Caco-2 (cell line): ENCODE measurements around the gene ELP5. TPM values are rescaled to one million over a fixed set of nuclear protein-coding genes. Genes with fewer than 3 reads are reported as not detected.

Experiments
- BruUV-seq: library from RNA; stranded (reverse); fragments of 400-500 nt; replicated peaks from 2 replicates; lab custom pipeline; 2021; lab: Mats Ljungman, UMichigan
- CTCF ChIA-PET: fragments of 300-600 bp; sonication (Branson Sonifier 250); formaldehyde crosslinking; loops from one replicate; lab custom pipeline; 2022; ENCODE audit warnings: antibody characterized with exemption; lab: Charles Lee
- POLR2A ChIA-PET: fragments of 300-600 bp; sonication (Branson Sonifier 250); formaldehyde crosslinking; loops from one replicate; lab custom pipeline; 2022; ENCODE audit warnings: antibody characterized with exemption; lab: Charles Lee
- DNase-seq, 2 experiments: peaks; one replicate each; pipeline versions ENCODE4 v3.0.0 to v3.0.0-alpha.2; 2020 to 2022
- H3K27me3 ChIP-seq: replicated peaks from 2 replicates; pipeline ENCODE4 v1.6.0; 2011; ENCODE audit warnings: low read length; ENCODE audit not compliant: control insufficient read depth, insufficient read depth
- H3K36me3 ChIP-seq: 2 replicates; pipeline ENCODE4 v1.5.1; 2011; ENCODE audit warnings: low read length; ENCODE audit not compliant: control insufficient read depth, insufficient read depth
- H3K4me1 ChIP-seq: fragments of 250-450 bp; sonication (Bioruptor Pico); 2 replicates; pipeline ENCODE4 v1.5.1; 2020; ENCODE audit warnings: mild to moderate bottlenecking
- H3K4me3 ChIP-seq: 2 replicates; pipeline ENCODE4 v1.5.1; 2011; ENCODE audit warnings: low read depth, mild to moderate bottlenecking, control low read depth, low read length
- H3K9me3 ChIP-seq: fragments of 250-450 bp; sonication (Bioruptor Pico); 2 replicates; pipeline ENCODE4 v1.5.1; 2020; ENCODE audit warnings: mild to moderate bottlenecking, moderate library complexity
- H3K27ac Mint-ChIP-seq: one replicate; pipeline ENCODE4 v1.8.0; 2022; ENCODE audit warnings: mixed read lengths; ENCODE audit not compliant: unreplicated experiment
- H3K27me3 Mint-ChIP-seq: one replicate; pipeline ENCODE4 v1.8.0; 2022; ENCODE audit warnings: mixed read lengths; ENCODE audit not compliant: insufficient read depth, unreplicated experiment
- H3K36me3 Mint-ChIP-seq: one replicate; pipeline ENCODE4 v1.8.0; 2022; ENCODE audit warnings: mild to moderate bottlenecking, mixed read lengths; ENCODE audit not compliant: insufficient read depth, unreplicated experiment
- H3K4me1 Mint-ChIP-seq: one replicate; pipeline ENCODE4 v1.8.0; 2022; ENCODE audit warnings: low read depth, mixed read lengths; ENCODE audit not compliant: unreplicated experiment
- H3K4me3 Mint-ChIP-seq: one replicate; pipeline ENCODE4 v1.8.0; 2022; ENCODE audit warnings: mild to moderate bottlenecking, moderate library complexity, mixed read lengths; ENCODE audit not compliant: unreplicated experiment
- H3K9me3 Mint-ChIP-seq: one replicate; pipeline ENCODE4 v1.8.0; 2022; ENCODE audit warnings: mixed read lengths; ENCODE audit not compliant: unreplicated experiment
- intact Hi-C: fragments of 100-400 bp; cut with micrococcal nuclease; formaldehyde crosslinking; loops from one replicate; pipeline ENCODE4 v1.10.0; 2022; ENCODE audit not compliant: unreplicated experiment
- total RNA-seq: library from RNA; stranded (reverse); gene quantifications from 2 replicates; pipeline ENCODE4 v1.2.3, GENCODE V29; 2022
- TF ChIP-seq, protein P1 (sequence below), 2 experiments: fragments of 200-600 bp in 1 of 2; IDR thresholded peaks; 1 replicate in 1 of 2; 2 replicates in 1 of 2; pipeline versions ENCODE4 v1.5.1 to v1.8.0; 2011 to 2022; ENCODE audit warnings: antibody characterized with exemption in 1 of 2, control low read depth in 1 of 2, inconsistent platforms in 1 of 2, low read depth in 1 of 2, low read length in 1 of 2, mild to moderate bottlenecking in 1 of 2, moderate library complexity in 1 of 2; ENCODE audit not compliant: insufficient read depth in 1 of 2, severe bottlenecking in 1 of 2, unreplicated experiment in 1 of 2

The ELP5 gene
- total RNA-seq, 1 experiment from 2014 or later: 43.2 TPM

DNA sequence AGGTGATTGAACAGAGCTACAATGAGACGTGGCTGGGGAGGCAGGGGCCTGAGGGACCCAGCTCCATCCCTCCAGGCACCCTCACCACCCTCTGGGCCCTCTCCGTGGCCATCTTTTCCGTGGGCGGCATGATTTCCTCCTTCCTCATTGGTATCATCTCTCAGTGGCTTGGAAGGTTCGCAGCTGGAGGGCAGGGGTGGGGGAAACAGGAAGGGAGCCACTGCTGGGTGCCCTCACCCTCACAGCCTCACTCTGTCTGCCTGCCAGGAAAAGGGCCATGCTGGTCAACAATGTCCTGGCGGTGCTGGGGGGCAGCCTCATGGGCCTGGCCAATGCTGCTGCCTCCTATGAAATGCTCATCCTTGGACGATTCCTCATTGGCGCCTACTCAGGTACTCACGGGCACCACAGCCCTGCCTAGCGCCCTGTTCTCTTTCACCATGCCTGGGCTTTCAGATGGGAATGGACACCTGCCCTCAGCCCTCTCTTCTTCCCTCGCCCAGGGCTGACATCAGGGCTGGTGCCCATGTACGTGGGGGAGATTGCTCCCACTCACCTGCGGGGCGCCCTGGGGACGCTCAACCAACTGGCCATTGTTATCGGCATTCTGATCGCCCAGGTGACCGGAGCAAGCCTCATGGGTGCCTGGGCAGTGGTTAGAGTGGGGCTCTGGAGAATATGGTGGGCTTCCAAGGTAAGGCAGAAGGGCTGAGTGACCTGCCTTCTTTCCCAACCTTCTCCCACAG lies 31.6 kb downstream of the ELP5 start:
- Histone ChIP-seq H3K9me3 (no peaks in the 10 kb centered on the region), H3K4me3 (no peak overlapping the region), H3K36me3 (no peaks in the 10 kb centered on the region), H3K4me1 (peaks cover 3% of the 10 kb centered on the region; the same call in 1 of the 2 replicates), H3K27me3 (no peaks in the 10 kb centered on the region)
- no peak overlapping the region for H3K4me3 Mint-ChIP-seq
- H3K9me3 Mint-ChIP-seq: no peaks in the 10 kb centered on the region
- H3K4me1 Mint-ChIP-seq: peaks cover 8% of the 10 kb centered on the region
- DNase-seq: no peak
- CTCF ChIA-PET: interaction anchor here (1.1 kb wide), 1 partner anchor 13 kb away, joined by 3 read pairs; no protein-coding TSS in a partner anchor
- intact Hi-C loops: no loop called here
- POLR2A ChIA-PET: interaction anchor here (0.6 kb wide), 1 partner anchor 30 kb away, joined by 3 read pairs; no protein-coding TSS in a partner anchor
- TF ChIP-seq, protein P1, sequence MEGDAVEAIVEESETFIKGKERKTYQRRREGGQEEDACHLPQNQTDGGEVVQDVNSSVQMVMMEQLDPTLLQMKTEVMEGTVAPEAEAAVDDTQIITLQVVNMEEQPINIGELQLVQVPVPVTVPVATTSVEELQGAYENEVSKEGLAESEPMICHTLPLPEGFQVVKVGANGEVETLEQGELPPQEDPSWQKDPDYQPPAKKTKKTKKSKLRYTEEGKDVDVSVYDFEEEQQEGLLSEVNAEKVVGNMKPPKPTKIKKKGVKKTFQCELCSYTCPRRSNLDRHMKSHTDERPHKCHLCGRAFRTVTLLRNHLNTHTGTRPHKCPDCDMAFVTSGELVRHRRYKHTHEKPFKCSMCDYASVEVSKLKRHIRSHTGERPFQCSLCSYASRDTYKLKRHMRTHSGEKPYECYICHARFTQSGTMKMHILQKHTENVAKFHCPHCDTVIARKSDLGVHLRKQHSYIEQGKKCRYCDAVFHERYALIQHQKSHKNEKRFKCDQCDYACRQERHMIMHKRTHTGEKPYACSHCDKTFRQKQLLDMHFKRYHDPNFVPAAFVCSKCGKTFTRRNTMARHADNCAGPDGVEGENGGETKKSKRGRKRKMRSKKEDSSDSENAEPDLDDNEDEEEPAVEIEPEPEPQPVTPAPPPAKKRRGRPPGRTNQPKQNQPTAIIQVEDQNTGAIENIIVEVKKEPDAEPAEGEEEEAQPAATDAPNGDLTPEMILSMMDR (IDR thresholded peaks at IDR 0.05; ENCODE audit: insufficient read depth in 1 of 2, low read depth in 1 of 2, low read length in 1 of 2, severe bottlenecking in 1 of 2, unreplicated experiment in 1 of 2): no peak
- no TSS peak for BruUV-seq
- H3K27ac Mint-ChIP-seq: no peak overlapping the region
- peaks cover 5% of the 10 kb centered on the region for H3K36me3 Mint-ChIP-seq
- H3K27me3 Mint-ChIP-seq: no peaks in the 10 kb centered on the region

DNA sequence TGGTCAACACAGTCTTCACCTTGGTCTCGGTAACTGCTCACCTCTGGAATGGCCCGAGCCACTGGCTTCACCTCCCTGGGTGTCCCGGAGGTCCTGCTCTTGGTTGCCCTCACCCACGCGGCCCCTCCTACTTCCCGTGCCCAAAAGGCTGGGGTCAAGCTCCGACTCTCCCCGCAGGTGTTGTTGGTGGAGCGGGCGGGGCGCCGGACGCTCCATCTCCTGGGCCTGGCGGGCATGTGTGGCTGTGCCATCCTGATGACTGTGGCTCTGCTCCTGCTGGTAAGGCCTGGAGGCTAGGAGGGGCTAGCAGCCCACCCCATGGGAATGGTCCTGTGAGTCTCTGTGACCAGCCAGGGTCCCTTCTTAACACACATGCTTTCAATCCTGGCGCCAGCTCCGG lies 32.9 kb downstream of the ELP5 start:
- no TSS peak for BruUV-seq
- ChIA-PET POLR2A (no interaction called here), CTCF (no interaction called here)
- H3K36me3 ChIP-seq: no peaks in the 10 kb centered on the region
- Mint-ChIP-seq H3K36me3 (peaks cover 5% of the 10 kb centered on the region), H3K27ac (no peak overlapping the region), H3K4me3 (no peak overlapping the region), H3K27me3 (no peaks in the 10 kb centered on the region), H3K9me3 (no peaks in the 10 kb centered on the region), H3K4me1 (peaks cover 7% of the 10 kb centered on the region)
- peaks cover 3% of the 10 kb centered on the region; the same call in 1 of the 2 replicates for H3K4me1 ChIP-seq
- no peak for DNase-seq
- intact Hi-C loops: no loop called here
- no peak overlapping the region for H3K4me3 ChIP-seq
- TF ChIP-seq, protein P1 (IDR thresholded peaks at IDR 0.05; ENCODE audit: insufficient read depth in 1 of 2, low read depth in 1 of 2, low read length in 1 of 2, severe bottlenecking in 1 of 2, unreplicated experiment in 1 of 2): no peak
- H3K27me3 ChIP-seq: no peaks in the 10 kb centered on the region
- no peaks in the 10 kb centered on the region for H3K9me3 ChIP-seq

DNA sequence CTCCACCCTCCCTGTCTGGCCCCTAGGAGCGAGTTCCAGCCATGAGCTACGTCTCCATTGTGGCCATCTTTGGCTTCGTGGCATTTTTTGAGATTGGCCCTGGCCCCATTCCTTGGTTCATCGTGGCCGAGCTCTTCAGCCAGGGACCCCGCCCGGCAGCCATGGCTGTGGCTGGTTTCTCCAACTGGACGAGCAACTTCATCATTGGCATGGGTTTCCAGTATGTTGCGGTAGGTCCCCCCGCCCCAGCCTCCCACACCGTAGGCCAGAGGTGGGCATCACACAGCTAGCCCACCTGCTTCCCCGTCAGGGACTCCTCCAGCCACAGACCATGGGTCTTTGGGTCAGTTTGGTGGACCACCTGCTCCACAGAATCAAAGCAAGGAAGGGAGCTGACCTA lies 33.7 kb downstream of the ELP5 start:
- BruUV-seq: no TSS peak
- Histone ChIP-seq H3K27me3 (no peaks in the 10 kb centered on the region), H3K9me3 (no peaks in the 10 kb centered on the region), H3K36me3 (no peaks in the 10 kb centered on the region), H3K4me3 (no peak overlapping the region), H3K4me1 (no peaks in the 10 kb centered on the region; the same call in 1 of the 2 replicates)
- no peaks in the 10 kb centered on the region for H3K4me1 Mint-ChIP-seq
- no peaks in the 10 kb centered on the region for H3K9me3 Mint-ChIP-seq
- intact Hi-C loops: no loop called here
- H3K27me3 Mint-ChIP-seq: no peaks in the 10 kb centered on the region
- H3K4me3 Mint-ChIP-seq: no peak overlapping the region
- TF ChIP-seq, protein P1 (IDR thresholded peaks at IDR 0.05; ENCODE audit: insufficient read depth in 1 of 2, low read depth in 1 of 2, low read length in 1 of 2, severe bottlenecking in 1 of 2, unreplicated experiment in 1 of 2): no peak
- DNase-seq: no peak
- peaks cover 5% of the 10 kb centered on the region for H3K36me3 Mint-ChIP-seq
- no peak overlapping the region for H3K27ac Mint-ChIP-seq
- ChIA-PET CTCF (no interaction called here), POLR2A (no interaction called here)
